Measurements from ENCODE around the gene HIVEP3. TPM values are rescaled to one million over a fixed set of nuclear protein-coding genes. Genes with fewer than 3 reads are reported as not detected.
A peak's percentile ranks its signal among the peaks of the same experiment; 100 is the strongest.

The HIVEP3 gene
- total and polyA plus RNA-seq, 2 of the 13 experiments (the other 11 are each of a cell fraction or from before 2014, with no cell fraction given): 0.05 TPM; not detected in 1

GRCh38 chr1:41479808-41480160, 438.9 kb downstream of the HIVEP3 start:
- Histone ChIP-seq H2AFZ (ENCODE audit: low read length) (no peak overlapping the region), H3K27ac (ENCODE audit: extremely low read length, insufficient read depth, low read length) (no peak overlapping the region), H3K4me1 (ENCODE audit: insufficient read depth, low read length) (peaks cover 42% of the 10 kb centered on the region), H3K27me3 (ENCODE audit: control insufficient read depth in 1 of 2, insufficient read depth in 2 of 2, low read length in 2 of 2) (no peaks in the 10 kb centered on the region; a peak in 1 of 5 replicates), H3K4me2 (ENCODE audit: low read depth, low read length) (no peak overlapping the region), H3K4me3 (replicated peaks in 1 of 3; ENCODE audit: insufficient read depth in 1 of 3, low read depth in 2 of 3, low read length in 3 of 3) (no peak overlapping the region), H4K20me1 (ENCODE audit: insufficient read depth, low read length) (no peaks in the 10 kb centered on the region), H3K36me3 (replicated peaks in 1 of 2; ENCODE audit: control insufficient read depth in 1 of 2, insufficient read depth in 2 of 2, low read length in 2 of 2) (no peaks in the 10 kb centered on the region), H3K9me3 (ENCODE audit: low read length) (no peaks in the 10 kb centered on the region), H3K79me2 (ENCODE audit: insufficient read depth, low read length) (no peaks in the 10 kb centered on the region), H3K9ac (ENCODE audit: insufficient read depth, low read depth, low read length) (no peak overlapping the region)
- FAIRE-seq (no peak), DNase-seq (ENCODE audit: low spot score) (no peak), ATAC-seq (no peak)
- ChIA-PET POLR2A (no interaction called here), CTCF (ENCODE audit: low intra/inter-chr PET ratio, low total read pairs) (no interaction called here)
- TF ChIP-seq HNF4A (CRISPR knock-in tag; IDR thresholded peaks at IDR 0.05): peak; percentile 49
- no peak for TF ChIP-seq NFATC3 (CRISPR knock-in tag; IDR thresholded peaks at IDR 0.05)
- TF ChIP-seq KMT2B (CRISPR knock-in tag; IDR thresholded peaks at IDR 0.05): no peak
- TF ChIP-seq KMT2A (CRISPR knock-in tag; IDR thresholded peaks at IDR 0.05): no peak
- peak; percentile 81 for TF ChIP-seq PRDM15 (CRISPR knock-in tag; IDR thresholded peaks at IDR 0.05)
- TF ChIP-seq ZNF83 (CRISPR knock-in tag; IDR thresholded peaks at IDR 0.05; ENCODE audit: borderline replicate concordance): no peak
- TF ChIP-seq, protein P1, sequence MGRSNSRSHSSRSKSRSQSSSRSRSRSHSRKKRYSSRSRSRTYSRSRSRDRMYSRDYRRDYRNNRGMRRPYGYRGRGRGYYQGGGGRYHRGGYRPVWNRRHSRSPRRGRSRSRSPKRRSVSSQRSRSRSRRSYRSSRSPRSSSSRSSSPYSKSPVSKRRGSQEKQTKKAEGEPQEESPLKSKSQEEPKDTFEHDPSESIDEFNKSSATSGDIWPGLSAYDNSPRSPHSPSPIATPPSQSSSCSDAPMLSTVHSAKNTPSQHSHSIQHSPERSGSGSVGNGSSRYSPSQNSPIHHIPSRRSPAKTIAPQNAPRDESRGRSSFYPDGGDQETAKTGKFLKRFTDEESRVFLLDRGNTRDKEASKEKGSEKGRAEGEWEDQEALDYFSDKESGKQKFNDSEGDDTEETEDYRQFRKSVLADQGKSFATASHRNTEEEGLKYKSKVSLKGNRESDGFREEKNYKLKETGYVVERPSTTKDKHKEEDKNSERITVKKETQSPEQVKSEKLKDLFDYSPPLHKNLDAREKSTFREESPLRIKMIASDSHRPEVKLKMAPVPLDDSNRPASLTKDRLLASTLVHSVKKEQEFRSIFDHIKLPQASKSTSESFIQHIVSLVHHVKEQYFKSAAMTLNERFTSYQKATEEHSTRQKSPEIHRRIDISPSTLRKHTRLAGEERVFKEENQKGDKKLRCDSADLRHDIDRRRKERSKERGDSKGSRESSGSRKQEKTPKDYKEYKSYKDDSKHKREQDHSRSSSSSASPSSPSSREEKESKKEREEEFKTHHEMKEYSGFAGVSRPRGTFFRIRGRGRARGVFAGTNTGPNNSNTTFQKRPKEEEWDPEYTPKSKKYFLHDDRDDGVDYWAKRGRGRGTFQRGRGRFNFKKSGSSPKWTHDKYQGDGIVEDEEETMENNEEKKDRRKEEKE (IDR thresholded peaks at IDR 0.05): no peak
- no peak for TF ChIP-seq ZKSCAN5 (CRISPR knock-in tag; IDR thresholded peaks at IDR 0.05)
- no peak for TF ChIP-seq EZH2 (conservative IDR thresholded peaks at IDR 0.05; ENCODE audit: low read depth, low read length)
- TF ChIP-seq RBAK (CRISPR knock-in tag; IDR thresholded peaks at IDR 0.05): no peak
- no peak for TF ChIP-seq EP300 (IDR thresholded peaks at IDR 0.05; ENCODE audit: low read depth in 2 of 2, low read length in 2 of 2)
- TF ChIP-seq EP300 (CRISPR knock-in tag; IDR thresholded peaks at IDR 0.05; ENCODE audit: borderline replicate concordance): no peak
- no peak for TF ChIP-seq ZZZ3 (CRISPR knock-in tag; IDR thresholded peaks at IDR 0.05; ENCODE audit: borderline replicate concordance)
- no peak for TF ChIP-seq ZNF180 (CRISPR knock-in tag; IDR thresholded peaks at IDR 0.05; ENCODE audit: borderline replicate concordance, low read depth)
- no peak for TF ChIP-seq ZSCAN20 (CRISPR knock-in tag; IDR thresholded peaks at IDR 0.05; ENCODE audit: borderline replicate concordance)
- TF ChIP-seq HOXA5 (CRISPR knock-in tag; IDR thresholded peaks at IDR 0.05): no peak
- in situ Hi-C loops (cut with HindIII; ENCODE audit: extremely low pct_ligation_motif_present, low pct_unique_long_range_greater_than_20kb): no loop called here
- 2% methylated on average over 3 of the region's 3 CpGs for WGBS (ENCODE audit: low lambda C conversion rate)
- intact Hi-C loops (cut with micrococcal nuclease; ENCODE audit: unreplicated experiment): no loop called here
- BruUV-seq (replicated peaks): no TSS peak

All from HepG2 (cell line).